ENCODE measurements around the gene EXOC3L4.
A peak's percentile ranks its signal among the peaks of the same experiment; 100 is the strongest.

Gene EXOC3L4

DNA sequence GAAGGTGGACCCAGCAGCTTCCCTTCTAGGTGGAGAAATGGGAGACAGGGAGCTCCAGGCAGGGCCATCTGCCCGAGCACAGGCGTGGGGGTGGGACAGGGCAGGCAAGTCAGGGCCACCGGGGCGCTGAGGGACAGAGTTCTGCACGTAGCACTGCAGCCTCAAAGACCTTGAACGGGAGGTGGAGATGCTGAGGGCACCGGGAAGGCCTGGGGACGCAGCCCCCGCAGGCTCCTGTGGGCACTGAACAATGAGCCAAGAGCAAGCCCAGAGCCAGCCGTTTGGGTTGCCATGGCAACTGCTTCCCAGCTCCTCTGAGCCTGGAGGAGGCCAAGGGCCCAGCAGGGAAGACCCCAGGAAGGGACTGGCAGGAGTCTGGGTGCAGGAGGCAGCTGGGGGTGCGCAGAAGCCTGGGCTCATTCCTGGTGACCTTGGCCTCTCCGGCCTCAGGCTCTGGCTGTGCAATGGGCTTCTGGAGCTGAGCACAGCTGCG is 7.1 kb upstream of the EXOC3L4 start:
- DNase-seq (ENCODE audit: low read depth): no peak
- TF ChIP-seq POLR2A (IDR thresholded peaks at IDR 0.05; ENCODE audit: extremely low read depth, insufficient read length) (no peak), MYC (IDR thresholded peaks at IDR 0.05; ENCODE audit: low read depth, low read length) (no peak)
- TF ChIP-seq, protein P1, sequence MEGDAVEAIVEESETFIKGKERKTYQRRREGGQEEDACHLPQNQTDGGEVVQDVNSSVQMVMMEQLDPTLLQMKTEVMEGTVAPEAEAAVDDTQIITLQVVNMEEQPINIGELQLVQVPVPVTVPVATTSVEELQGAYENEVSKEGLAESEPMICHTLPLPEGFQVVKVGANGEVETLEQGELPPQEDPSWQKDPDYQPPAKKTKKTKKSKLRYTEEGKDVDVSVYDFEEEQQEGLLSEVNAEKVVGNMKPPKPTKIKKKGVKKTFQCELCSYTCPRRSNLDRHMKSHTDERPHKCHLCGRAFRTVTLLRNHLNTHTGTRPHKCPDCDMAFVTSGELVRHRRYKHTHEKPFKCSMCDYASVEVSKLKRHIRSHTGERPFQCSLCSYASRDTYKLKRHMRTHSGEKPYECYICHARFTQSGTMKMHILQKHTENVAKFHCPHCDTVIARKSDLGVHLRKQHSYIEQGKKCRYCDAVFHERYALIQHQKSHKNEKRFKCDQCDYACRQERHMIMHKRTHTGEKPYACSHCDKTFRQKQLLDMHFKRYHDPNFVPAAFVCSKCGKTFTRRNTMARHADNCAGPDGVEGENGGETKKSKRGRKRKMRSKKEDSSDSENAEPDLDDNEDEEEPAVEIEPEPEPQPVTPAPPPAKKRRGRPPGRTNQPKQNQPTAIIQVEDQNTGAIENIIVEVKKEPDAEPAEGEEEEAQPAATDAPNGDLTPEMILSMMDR (IDR thresholded peaks at IDR 0.05; ENCODE audit: low read depth, low read length): no peak
- TF ChIP-seq, protein P2, sequence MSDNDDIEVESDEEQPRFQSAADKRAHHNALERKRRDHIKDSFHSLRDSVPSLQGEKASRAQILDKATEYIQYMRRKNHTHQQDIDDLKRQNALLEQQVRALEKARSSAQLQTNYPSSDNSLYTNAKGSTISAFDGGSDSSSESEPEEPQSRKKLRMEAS (IDR thresholded peaks at IDR 0.05; ENCODE audit: low read depth, low read length): no peak

DNA sequence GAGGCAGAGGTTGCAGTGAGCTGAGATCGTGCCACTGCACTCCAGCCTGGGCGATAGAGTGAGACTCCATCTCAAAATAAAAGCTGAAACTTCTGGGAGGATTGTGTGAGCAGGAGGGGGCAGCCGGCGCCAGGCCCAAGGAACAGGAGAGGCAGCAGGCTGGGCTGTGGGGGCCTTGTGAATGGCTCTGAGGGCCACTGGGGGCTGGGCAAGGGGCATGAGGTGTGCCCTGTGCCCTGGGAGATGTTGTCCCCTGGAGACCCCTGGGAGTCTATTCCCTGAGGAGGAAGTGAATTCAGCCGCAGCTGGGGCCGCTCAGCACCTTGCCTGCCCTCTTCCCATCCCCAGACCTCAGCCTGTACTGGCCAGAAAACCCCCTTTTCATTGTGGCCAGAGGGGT is 5.6 kb upstream of the EXOC3L4 start:
- TF ChIP-seq, protein P1 (IDR thresholded peaks at IDR 0.05; ENCODE audit: low read depth, low read length): no peak
- TF ChIP-seq POLR2A (IDR thresholded peaks at IDR 0.05; ENCODE audit: extremely low read depth, insufficient read length): no peak
- TF ChIP-seq, protein P2 (IDR thresholded peaks at IDR 0.05; ENCODE audit: low read depth, low read length): no peak
- TF ChIP-seq MYC (IDR thresholded peaks at IDR 0.05; ENCODE audit: low read depth, low read length): no peak
- DNase-seq (ENCODE audit: low read depth): no peak

More for the DNA sequence above, 7.1 kb upstream of the EXOC3L4 start:
- H3K4me3 ChIP-seq (ENCODE audit: low read depth, low read length): no peak overlapping the region

DNA sequence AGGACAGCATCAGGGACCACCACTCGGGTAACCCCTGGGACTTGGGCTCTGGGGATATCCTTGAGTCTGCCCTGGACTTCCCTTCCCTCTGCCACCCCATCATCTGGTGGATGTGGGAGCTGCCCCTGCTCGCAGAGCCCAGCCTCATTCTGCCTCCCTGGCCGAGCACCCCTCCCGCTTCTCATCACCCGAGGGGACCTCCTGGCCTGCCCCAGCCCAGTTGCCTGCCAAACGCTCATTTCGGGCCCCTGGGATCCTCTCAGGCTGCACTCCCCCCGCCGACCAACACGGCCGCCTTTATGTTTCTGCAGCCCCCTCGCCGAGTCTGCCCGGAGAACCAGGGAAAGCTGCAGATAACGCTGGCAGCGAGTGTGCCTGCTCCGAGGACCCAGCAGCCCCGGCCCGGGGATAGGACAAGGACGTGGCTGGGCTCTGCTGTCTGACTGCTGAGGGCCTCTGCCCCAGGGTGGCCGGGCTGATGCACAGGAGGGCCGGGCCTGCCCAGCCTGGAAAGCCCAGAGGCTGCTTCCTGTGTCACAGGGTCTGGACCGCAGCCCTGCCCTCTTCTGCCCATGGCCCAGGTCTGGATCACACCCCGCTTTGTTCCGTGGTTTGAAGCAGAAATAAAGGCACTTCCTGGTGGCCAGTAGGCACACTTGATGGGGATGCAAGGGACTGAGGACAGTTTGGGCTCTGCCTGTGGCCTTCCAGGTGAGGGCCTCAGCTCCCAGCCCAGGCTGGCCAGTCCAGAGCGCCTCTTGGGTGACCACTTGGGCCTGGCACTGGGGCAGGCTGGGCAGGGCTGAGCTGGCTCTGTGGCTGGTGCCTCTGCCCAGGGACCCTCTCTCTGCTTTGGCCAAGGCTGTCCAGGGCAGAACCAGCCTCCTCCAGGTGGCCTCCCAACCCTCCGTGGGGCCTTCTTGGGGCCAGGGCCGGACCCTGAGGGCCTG is 4.9 kb upstream of the EXOC3L4 start:
- DNase-seq (ENCODE audit: low read depth): no peak
- H3K4me3 ChIP-seq (ENCODE audit: low read depth, low read length): no peak overlapping the region
- TF ChIP-seq, protein P1 (IDR thresholded peaks at IDR 0.05; ENCODE audit: low read depth, low read length): no peak
- TF ChIP-seq POLR2A (IDR thresholded peaks at IDR 0.05; ENCODE audit: extremely low read depth, insufficient read length) (no peak), MYC (IDR thresholded peaks at IDR 0.05; ENCODE audit: low read depth, low read length) (no peak)
- TF ChIP-seq, protein P2 (IDR thresholded peaks at IDR 0.05; ENCODE audit: low read depth, low read length): no peak

More for the DNA sequence above, 5.6 kb upstream of the EXOC3L4 start:
- H3K4me3 ChIP-seq (ENCODE audit: low read depth, low read length): no peak overlapping the region

DNA sequence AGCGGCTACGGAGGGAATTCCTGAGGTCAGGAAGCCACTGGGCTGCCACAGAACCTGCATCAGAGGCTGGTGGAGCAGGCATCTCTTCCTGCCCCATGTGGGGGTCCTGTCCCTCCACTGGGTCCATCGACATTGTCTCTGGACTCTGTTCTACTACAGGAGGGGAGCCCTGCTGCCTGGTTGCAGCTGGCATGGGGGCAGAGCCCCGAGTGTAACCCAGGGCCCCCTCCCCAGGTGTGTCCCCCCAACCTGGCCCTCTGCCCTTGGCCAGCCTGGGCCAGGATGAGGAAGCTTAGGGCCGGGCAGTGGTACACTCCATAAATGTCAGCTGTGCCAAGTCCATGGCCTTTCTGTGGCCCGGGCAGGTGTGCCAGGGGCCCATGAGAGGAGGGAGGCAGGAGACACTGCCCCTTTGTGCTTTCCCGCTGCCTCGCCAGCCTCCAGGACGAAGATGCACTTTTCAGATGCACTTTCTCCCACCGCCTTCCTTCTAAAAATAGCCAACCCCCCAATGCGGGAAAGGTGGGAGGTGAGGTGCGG is 4.0 kb upstream of the EXOC3L4 start:
- no peak for TF ChIP-seq POLR2A (IDR thresholded peaks at IDR 0.05; ENCODE audit: extremely low read depth, insufficient read length)
- TF ChIP-seq, protein P2 (IDR thresholded peaks at IDR 0.05; ENCODE audit: low read depth, low read length): no peak
- TF ChIP-seq, protein P1 (IDR thresholded peaks at IDR 0.05; ENCODE audit: low read depth, low read length): no peak
- no peak for TF ChIP-seq MYC (IDR thresholded peaks at IDR 0.05; ENCODE audit: low read depth, low read length)
- DNase-seq (ENCODE audit: low read depth): no peak
- H3K4me3 ChIP-seq (ENCODE audit: low read depth, low read length): no peak overlapping the region

DNA sequence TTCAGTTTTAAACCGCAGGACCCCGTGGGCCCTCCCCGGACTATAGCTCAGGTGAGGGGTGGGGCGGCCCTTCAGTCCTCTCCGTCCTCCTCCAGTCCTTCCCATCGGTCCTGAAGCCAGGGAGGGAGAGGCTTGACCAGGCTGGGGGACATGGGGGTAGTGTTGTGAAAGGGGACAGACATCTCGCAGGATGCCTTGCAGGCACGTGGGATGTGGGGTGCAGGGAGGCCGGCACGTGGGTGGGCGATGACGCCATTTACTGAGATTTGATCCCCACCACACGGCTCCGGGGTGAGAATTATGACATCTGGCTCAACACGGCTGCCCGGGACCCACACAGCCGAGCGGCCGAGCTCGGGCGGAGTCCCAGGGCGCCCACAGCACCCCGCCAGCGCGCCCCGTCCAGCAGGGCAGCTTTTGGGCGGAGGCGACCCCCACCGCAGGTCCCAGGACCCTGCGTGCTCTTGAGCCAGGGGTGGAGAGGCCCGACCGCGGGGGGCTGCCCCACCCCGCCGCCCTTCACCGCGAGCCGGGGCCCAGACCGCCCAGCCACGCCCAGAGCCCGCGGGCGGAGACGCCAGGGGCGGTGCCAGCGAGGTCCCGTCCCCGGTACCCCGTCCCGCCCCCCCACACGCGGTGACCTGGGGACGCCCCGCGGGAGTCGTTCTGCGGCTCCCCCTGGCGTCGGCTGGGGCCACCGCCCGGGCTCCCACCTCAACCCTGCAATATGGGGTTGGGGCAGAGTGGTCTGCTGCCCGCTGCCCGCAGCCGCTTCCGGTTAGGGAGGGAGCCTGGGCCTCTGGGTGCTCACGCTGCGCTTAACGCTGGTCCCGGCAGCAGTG is 3.3 kb upstream of the EXOC3L4 start:
- H3K4me3 ChIP-seq (ENCODE audit: low read depth, low read length): peak overlapping the region; percentile 11
- TF ChIP-seq, protein P1 (IDR thresholded peaks at IDR 0.05; ENCODE audit: low read depth, low read length): peak; percentile 49
- TF ChIP-seq, protein P2 (IDR thresholded peaks at IDR 0.05; ENCODE audit: low read depth, low read length): peak; percentile 88
- TF ChIP-seq POLR2A (IDR thresholded peaks at IDR 0.05; ENCODE audit: extremely low read depth, insufficient read length) (no peak), MYC (IDR thresholded peaks at IDR 0.05; ENCODE audit: low read depth, low read length) (peak; percentile 76; the same call in 1 of the 2 replicates)
- peak; percentile 90 for DNase-seq (ENCODE audit: low read depth)
